GM21526 (cell line): ENCODE data around the gene ZC3H12C.

Source experiments
- ATAC-seq: cut with Tn5 transposase; IDR thresholded peaks from one replicate; pipeline ENCODE4 v1.9.1; 2021; ENCODE audit warnings: moderate library complexity; ENCODE audit not compliant: unreplicated experiment, low FRiP score

The ZC3H12C gene

DNA sequence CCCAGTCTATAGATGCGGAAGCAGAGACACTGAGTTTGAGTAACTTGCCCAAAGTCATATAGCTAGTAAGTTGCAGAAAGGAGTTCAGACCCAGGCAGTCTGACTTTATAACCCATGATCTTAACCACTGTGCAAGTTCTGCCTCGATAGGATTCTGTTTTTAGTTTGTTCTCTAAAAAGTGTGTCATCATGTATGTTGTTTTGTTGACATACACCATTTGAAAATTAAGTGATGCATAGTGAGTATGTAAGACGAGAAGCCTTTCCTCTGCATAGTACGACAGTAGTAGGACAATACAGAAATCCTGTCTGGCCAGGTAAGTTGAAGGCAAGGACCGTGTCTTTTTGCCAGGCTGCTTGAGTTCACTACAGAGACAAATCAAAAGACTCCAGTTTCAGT is 3.3 kb downstream of the ZC3H12C start:
- ATAC-seq = no peak

DNA sequence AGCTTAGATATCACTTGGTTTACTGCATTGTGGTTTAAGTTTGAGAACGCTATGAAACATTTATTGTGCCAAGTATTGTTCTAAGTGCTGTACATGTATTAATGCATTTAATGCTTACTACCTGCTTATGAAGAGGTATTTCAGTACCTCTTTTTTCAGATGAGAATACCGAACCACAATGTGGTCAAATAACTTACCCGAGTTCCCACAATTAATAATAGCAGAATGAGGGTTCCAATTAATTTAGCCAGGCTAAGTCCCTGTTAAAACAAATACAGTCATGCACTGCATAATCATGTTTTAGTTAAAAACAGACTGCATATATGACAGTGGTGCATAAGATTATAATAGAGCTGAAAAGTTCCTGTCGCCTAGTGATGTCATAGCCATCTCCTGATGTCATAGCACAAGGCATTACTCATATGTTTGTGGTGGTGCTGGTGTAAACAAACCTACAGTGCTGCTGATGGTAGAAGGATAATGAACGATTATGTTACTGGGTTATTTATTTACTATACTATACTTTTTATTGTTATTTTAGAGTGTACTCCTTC is 4.3 kb downstream of the ZC3H12C start:
- no peak for ATAC-seq

DNA sequence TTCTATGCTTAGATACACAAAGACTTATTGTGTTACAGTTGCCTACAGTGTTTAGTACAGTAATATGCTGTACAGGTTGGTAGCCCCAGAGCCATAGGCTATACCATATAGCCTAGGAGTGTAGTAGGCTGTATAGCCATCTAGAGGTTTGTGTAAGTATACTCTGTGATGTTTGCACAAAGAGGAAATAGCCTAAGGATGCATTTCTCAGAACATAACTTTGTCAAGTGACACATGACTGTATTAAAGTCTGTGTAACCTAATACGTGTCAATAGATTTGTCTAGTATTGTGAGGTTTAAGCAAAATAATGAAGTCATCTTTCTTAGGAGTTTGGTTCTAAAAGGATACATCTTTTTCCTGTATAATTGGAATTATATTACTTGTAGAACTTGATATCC is 5.5 kb downstream of the ZC3H12C start:
- peak; percentile 79 for ATAC-seq

DNA sequence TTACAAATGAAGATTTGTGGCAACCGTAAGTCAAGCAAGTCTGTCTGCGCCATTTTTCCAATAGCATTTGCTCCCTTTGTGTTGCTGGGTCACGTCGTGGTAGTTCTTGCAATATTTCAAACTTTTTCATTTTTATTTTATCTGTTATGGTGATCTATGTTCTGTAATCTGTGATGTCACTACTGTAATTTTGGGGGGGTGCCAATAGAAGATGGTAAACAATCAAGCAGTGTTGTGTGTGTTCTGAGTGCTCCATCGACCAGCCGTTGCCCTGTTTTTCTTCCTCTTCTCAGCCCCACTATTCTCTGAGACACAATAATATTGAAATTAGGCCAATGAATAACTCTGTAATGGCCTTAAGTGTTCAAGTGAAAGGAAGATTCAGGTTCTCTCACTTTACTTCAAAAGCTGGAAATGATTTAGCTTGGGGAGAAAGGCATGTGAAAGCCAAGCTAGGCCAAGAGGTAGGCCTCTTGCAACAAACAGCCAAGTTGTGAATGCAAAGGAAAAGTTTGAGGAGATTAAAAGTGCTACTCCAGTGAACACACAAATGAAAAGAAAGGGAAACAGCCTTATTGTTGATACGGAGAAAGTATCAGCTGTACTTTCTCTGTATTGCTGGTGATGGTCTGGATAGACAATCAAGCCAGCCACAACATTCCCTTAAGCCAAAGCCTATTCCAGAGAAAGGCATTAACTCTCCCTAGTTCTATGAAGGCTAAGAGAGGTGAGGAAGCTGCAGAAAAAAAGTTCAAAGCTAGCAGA is 7.5 kb downstream of the ZC3H12C start:
- ATAC-seq = no peak

DNA sequence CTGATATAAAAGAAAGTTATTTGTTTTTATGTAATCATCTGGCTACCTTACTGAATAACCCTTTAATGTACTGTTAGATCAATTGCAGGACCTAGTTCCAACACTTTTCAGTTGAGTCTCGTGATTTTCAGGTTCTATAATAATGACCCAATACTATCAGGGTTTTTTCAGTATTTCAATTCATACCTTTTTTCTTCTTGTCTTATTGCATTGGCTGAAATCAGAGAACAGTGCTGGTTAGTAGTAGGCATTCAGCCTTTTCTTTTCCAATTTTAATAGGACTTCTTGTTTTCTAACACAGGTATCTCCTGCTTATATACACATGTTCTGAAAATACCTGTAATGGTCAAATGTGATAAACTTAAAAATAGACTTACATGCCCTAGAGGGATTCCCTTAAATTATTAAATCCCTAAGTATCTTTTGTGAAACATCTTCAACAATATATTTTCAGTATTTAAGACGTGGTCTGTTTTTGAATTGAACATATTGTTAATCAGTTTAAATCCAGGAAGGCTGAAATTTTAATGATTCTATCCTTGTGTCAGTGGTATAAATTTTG is 13.6 kb downstream of the ZC3H12C start:
- no peak for ATAC-seq

DNA sequence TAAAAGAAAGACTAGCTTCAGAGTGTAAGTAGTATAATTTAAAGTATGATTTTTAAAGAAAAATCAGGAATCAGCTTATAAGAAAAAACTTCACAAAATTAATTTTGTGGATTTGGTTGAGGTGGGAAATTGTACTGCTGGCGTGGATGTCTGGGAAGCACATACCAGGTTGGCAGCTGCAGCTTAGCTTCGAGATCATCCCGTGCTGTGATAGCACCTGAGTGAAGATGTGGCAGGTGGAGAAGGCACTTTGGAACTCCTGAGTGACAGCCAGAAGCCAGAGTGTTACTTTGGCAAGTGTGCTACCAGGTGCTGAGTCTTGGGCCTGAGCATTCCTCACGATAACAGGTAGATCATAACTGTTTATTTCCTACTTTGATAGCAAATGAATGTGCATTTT is 17.7 kb downstream of the ZC3H12C start:
- ATAC-seq = no peak

DNA sequence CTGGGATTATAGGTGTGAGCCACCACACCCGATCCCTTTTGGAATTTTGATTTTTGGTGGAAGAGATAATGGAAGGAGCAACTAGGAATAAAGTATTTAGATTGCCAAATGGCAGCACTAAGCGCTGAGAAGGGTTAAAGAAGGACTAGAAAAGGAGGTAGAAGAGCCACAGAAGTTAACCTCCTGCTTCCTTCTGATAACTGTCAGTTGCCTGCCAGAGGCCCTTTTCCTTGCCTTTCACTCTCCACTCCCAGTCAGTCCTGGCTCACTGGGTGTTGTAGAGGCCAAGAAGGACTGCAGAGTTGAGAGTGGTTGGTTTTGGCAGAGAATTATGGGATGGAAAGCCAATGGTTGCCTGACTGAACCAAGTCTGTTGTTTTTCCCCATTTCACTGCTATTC is 19.3 kb downstream of the ZC3H12C start:
- ATAC-seq = no peak

DNA sequence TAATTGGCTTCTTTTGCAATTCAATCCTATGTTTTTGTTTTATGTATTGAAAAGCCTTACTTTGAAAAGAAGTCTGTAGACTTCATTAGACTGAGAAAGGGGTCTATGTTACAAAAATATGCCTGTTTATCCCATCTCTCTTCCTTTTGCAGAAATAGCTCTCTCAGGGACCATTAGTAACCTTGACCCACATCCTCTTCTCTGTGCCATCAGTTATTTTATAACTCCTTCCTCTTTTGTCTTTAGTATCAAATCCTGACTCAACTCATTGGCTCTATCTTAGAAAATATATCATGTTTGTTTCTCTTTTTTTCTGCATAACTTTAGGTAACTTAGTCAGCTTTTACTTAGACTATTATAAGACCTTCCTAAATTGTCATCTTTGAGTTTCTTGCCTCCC is 20.3 kb downstream of the ZC3H12C start:
- ATAC-seq = no peak

DNA sequence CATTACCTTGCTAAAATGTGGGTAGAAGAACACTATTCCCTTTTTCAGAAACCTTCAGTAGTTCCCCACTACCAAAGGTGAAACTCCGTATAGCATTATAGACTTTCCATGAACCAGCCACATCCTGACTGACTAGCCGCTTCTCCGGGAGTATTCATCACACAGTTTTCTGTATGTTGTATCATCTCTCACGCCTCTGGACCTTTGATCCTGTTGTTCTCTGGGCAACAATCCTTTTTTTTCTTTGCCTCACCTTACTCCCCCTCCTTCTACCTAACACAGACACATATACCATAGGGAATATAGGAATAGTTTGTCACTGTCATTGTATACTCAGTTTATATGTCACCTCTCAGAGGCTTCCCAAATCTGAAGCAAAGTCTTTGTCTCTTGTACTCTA is 20.8 kb downstream of the ZC3H12C start:
- ATAC-seq = no peak

DNA sequence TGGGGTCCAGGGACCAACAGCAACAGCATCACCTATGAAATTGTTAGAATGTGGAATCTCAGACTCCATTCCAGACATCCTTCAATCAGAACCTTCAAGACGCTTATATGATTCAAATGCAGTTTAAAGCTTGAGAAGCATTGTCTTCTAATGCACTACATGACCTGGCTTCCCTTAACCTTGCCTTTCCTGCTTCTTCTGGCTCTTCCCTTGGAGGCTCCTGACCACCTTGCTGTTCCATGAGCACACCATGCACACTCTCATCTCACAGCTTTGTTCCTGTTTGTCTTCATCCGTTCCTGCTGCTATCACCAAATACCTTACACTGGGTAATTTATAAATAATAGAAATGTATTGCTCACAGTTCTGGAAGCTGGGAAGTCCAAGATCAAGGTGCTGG is 26.1 kb downstream of the ZC3H12C start:
- no peak for ATAC-seq

DNA sequence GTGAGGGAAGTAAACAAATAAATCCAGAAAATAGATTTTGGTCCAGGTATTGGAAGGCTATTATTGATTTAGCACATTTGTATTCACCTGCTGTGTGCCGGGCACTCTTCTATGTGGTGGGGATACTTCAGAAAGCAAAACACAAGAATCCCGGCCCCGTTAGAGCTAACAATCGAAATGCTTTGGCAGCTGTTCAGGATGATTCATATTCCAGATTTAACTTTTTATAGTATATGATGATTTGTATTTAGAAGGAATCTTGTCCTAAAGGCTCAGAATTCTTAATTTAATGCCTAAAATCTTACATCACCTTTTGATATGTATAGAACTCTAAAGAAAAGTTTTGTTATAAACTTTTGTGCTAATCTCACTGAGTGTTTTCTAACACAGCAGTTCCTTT is 28.0 kb downstream of the ZC3H12C start:
- ATAC-seq = no peak

DNA sequence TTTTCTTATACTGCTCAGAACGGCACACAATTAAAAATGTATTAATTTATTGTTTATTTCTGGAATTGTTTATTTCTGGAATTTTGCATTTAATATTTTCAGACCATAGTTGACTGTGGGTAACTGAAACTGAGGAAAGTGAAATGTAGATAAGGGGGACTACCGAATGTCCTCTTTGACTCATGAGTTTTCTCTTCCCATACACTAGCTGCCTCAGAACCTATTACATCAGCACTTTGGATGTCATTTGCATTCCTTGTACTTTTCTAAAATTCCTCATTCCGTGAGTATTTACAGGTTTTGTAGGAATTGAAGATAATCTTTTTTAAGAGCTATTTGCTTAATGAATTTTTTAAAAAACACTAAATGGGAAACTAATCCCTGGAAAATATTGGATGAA is 29.8 kb downstream of the ZC3H12C start:
- ATAC-seq = no peak

DNA sequence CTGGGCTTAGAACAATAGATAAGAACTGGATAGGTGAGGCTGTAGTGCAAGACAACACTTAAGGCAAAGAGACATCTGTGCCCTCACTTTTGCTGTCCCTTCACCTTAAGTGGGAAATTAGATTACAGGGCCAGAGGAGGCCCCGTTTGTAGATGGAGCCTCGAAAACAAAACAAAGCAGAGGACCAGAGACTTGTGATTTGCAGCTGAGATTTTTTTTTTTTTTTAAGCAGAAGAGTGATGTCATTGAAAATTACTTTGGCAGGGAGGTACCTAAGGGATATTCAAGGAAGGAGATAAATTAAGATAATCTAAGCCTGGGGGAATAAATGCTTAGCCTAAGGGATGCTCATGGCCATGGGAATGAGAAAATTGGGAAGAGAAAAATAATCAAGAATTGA is 31.4 kb downstream of the ZC3H12C start:
- ATAC-seq = no peak

DNA sequence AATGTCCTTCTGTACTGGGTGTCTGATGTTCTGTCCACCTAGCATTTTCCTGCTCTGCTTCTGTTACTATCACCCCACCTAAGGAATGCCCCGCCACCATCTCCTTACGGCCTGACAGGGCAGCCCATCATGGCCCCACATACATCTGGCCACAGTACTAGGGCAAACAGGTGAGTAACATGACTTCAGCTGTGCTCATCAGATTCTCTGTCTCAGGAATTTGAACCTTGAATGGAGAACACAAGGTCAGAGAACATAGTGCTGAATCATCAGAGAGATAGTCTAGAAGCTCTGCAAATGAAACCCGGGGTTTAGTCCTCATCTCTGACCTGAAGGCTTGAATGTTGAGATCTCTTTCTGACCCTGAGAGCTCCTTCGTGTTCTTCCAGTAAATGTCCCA is 32.4 kb downstream of the ZC3H12C start:
- no peak for ATAC-seq

DNA sequence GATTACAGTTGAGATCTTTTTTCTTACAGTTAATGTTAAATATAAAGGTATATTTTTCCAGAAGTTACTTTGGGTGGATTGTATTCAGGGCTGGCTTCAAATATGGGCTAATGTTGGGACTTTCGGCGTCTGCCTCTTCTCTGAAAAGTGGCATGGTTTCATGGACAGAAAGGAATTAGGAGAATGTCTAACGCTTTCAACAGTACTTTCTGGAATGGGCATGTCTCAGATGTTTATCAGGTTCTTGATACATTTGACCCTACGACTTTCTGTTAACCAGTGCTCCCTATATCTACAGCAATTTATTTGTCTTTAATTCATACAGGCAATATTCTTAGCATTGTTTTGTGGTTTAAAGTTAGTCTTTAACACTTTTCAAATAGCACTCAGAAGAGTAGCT is 33.7 kb downstream of the ZC3H12C start:
- ATAC-seq = no peak

DNA sequence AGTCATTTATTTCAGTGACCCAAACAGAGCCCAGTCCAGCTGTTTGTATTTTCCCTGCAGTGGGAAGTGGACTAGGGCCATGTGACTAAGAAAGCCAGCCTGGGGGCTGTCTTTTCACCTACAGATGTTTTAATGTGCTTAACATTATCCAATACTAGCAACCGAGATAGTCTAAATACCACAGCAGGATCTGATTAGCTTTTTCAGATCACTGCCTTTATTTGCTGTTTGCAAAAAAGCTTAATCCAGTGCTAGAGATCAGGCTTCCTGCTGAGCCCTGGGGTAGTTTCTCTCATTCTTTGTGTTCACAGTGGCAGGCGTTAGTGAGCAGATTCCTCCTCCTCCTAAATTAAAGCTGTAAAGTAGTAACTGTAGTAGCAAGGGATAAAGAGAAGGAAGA is 35.0 kb downstream of the ZC3H12C start:
- ATAC-seq = no peak

DNA sequence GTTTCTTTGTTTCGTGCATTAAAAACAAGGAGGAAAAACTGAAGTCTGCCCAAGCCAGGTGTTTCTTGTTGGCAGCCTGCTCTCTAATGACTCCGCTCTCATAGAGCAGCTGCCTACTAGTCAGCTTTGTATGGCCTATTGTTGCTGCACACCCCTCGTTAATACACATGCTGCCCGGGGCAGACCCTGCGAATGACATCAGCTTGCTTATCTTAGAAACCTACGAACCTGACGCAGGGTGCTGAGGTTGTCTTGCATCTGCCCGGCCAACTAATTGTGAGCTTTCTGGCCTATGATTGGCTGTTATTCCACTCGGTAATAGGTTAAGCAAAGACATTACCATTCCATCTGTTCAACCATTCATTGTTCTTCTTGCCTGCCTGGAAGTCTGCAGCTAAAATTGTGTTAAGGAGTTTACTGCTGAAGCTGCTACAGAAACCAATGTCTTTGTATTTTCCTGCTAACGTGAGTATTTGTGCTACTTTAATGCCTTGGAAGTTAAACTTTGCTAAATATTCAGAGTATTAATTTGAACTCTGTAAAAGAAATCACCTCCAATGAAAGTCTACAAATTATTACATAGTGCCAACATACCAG is 37.5 kb downstream of the ZC3H12C start:
- ATAC-seq = no peak

DNA sequence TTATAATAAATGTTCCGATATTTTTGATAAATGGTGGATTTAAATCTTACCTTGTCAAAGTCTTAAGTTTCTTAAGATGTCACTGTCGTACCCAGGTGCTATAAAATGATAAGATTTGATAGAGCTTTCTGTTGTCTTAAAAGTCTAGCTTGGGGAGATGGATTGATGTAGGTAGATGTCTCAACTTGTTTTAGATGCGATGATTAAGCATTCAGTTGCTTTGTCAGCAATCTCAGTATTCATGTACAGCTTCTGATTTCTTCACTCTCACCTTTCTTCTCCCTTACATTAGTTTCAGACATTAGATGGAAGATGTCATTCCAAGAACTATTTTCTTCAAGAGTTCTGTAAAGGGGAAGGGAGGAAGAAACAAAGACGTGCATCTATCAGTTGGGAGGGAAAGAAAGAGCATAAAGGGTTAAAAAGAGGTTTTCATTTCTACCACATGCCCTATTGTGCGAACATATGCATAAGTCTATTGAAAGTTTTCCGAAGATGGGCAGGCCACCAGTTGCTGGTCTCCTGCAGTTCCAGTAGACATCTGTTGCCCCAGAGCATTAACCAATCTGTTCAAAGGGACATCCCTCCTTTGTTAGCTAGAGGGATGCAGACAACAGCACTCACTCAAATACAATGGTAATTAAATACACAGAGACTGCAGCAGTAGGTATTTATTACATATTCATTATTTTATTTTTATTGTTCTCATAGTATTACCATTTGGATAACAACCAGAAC is 38.4 kb downstream of the ZC3H12C start:
- no peak for ATAC-seq

DNA sequence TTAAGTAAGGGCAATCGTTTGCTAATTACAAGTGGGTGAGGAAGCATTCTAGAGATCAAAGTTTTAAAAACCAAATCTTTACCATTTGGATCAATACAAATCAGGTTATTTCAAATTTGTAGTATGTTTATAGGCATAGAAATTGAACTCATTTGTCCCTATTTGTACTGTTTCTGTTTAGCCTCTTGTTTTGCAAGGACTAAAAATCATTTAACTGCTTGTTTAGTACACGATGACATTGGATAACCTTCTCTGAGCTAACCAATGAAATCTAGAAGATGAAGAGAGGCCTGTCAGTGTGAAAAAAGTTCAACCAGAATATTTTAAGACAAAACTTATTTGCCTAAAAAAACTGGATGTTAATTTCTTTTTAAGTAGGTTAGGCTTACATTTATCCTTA is 40.0 kb downstream of the ZC3H12C start:
- no peak for ATAC-seq

DNA sequence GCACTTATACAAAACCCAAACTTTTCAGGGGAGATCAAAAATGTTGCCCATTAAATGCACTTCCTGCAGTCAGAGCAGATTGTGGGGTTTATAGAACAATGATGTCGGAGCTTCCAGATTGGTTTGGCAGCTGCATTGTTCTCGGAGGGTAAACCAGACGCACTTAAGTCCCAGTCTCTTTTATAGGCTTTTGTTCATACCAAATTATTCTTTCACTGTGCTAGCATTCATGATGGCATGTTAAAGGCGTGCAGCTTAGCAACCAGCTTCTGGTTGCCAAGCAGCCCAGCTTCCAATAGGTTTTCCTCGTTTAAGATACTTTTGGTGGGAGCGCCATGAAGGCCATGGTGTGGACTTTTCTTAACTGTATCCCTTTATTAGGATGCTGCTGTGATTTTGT is 40.9 kb downstream of the ZC3H12C start:
- ATAC-seq = no peak

DNA sequence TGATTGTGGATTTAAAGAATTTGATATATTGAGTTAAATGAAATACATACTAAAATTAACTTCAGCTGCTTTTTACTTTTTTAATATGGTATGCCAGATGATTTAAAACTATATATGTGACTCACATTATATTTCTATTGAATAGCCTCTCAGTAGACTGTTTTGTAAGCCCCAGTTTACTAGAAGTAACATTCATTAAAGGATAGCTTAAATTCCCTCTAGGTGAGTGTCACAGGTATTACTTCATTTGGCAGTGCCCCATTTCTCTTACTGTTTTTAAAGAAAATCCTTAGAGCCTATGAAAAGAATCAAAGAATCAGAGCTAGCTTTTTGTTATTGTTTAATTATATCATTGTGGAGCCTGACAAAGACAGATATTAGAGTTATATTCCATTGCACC is 48.6 kb downstream of the ZC3H12C start:
- ATAC-seq = no peak
